Hepatic stellate cell (primary cell): Measurements from ENCODE around the gene SEC61A2.
"Not testable (repeated sequence)": the region's sequence is repeated elsewhere in the genome, so short reads cannot be mapped to it uniquely, and the experiment has no call there.

Experiments
- DNase-seq: peaks from one replicate; pipeline ENCODE4 v3.0.0; 2011; ENCODE audit warnings: low spot score

Gene SEC61A2

DNA sequence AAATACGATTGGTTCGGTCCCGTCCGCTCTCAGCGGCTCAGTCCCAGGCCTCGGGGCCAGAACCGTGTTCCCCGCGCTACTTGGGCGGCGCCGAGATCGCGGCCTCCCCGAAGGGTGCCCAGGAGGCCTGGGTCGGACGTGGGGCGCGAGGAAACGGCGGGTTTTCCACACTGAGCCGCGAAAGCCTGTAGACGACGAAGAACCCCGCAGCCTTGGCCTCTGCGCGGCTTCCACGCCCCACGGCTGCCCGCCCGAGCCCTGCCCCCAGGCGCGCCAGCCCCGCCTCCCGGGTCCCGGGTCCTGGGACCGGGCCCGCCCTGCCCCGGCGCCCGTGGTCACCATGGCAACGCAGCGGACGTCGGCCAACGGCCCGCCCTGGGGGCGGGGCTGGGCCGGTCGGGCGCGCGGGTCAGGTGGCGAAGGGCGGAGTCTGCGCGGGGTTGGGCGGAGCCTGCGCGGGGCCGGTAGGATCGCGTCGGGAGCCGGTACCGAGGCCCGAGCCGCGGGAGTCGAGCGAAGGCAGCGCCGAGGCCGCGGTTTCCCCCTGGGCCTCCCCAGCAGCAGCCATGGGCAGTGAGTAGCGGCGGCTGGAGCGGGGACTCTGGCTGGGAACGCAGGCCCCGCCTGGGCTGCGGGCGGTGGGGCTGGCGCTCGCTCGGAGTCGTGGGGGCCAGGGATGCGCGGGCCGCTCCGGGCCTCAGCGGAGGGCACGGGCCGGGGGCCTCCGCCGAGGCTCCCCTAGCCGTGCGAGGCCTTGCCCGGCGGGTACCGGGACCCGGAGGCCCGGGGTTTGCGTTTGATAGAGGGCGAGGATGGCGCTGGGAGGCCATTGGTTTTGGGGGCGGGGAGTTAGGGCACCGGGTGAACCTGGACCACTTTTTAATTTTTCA, at the start of gene SEC61A2:
Gene SEC61A2 (plus strand): TSS at position 456 of the 890 bp plus-strand sequence. CDS start 111 bp downstream, at position 567.
- peak; percentile 99 for DNase-seq

- no peak for DNase-seq
These were observed 48.0 kb upstream of the SEC61A2 start for GRCh38 chr10:12081470-12081869.

DNA sequence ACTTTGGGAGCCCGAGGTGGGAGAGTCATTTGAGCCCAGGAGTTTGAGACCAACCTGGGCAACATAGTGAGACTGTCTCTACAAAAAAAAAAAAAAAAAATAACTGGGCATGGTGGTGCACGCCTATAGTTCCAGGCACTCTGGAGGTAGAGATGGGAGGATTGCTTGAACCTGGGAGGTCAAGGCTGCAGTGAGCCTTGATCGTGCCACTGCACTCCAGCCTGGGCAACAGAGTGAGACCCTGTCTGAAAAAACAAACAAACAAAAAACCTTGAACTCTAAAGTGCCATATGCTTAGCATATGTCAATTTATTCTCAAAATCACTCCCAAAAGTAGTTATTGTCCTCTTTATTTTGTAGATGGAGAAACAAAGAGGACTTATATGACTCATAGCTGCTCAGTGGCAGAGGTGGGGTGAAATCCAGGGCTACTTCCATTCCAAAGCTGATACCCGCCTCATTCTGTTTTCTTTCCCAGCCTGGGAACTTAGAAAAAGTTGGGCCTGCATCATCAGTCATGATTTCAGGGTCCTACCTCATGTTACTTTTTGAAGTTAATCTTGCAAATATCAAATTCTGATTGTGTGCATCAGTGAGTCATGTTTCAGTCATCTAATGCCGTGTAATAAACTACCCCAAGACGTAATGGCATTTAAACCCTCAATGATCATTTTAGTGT, 47.5 kb upstream of the SEC61A2 start:
- peak; percentile 18 for DNase-seq

DNA sequence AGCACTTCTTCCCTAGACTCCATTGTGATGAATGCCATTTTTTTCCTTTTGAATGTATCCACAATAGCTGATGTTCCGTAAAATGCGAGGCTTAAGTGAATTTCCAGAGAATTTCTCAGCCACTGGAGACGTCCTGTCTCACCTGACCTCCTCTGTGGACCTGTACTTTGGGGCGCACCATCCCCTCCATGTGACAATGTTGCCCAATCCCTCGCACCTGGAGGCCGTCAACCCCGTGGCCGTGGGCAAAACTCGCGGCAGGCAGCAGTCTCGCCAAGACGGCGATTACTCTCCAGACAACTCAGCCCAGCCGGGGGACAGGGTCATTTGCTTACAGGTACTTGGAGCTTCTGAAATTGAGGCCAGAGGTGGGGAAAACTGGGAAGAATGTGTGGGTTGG, 40.6 kb upstream of the SEC61A2 start:
- no peak for DNase-seq

DNA sequence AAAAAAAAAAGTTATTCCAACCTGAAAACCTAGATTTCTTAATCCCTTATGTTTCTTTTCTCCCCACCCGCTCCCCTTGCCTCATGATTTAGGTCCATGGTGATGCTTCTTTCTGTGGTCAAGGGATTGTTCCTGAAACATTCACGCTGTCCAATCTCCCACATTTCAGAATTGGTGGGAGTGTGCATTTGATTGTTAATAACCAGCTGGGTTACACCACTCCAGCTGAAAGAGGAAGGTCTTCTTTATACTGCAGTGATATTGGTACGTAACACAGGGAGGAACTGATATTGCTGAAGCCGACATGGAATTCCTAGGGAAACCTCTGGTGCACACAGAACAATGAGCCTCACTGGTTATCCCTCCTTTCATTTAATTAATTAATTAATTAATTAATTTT, 38.1 kb upstream of the SEC61A2 start:
- DNase-seq: no peak

DNA sequence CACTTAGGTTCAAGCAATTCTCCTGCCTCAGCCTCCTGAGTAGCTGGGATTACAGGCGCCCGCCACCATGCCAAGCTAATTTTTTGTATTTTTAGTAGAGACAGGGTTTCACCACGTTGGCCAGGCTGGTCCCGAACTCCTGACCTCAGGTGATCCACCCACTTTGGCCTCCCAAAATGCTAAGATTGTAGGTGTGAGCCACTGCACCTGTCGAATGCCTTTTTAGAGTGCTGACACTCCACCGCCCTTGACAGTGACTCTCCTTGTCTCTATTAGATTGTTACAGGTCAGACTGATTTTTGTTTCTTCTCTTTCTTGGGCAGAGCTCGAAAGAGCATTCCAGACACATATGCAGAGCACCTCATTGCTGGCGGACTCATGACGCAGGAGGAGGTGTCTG, 32.1 kb upstream of the SEC61A2 start:
- not testable (repeated sequence) for DNase-seq

GRCh38 chr10:12097791-12098190, 31.7 kb upstream of the SEC61A2 start:
- DNase-seq: no peak

DNA sequence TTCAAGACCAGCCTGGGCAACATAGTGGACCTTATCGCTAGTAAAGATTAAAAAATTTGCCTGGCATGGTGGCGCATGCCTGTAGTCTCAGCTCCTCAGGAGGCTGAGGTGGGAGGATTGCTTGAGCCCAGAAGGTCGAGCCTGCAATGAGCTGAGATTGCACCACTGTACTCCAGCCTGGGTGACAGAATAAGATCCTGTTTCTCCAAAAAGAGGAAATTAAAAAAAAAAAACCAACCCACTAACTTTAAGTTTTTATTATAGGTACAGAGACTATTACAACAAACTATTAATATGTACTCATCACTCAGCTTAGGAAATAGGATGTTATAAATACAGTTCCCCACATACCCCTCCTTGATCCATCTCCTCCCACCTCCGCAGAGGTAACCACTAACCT, 30.5 kb upstream of the SEC61A2 start:
- DNase-seq: no peak

DNA sequence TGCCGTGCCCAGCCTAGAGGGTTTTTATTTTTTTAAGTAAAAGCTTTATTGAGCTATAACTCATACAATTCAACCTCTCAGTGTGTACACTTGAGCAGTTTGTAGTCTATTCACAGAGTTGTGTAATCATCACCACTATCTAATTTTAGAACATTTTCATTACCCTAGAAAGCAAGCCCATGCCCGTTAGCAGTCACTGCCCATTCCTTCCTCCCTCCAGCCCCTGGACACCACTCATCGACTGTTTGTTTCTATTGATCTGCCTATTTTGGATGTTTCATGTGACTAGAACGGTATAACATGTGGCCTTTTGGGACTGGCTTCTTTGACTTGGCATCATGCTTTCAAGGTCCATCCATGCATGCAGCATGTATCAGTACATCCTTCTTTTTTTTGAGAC, 25.7 kb upstream of the SEC61A2 start:
- DNase-seq: no peak

GRCh38 chr10:12107781-12108180, 21.7 kb upstream of the SEC61A2 start:
- DNase-seq: no peak

- no peak for DNase-seq
These were observed 20.2 kb upstream of the SEC61A2 start for GRCh38 chr10:12109286-12109685.

DNA sequence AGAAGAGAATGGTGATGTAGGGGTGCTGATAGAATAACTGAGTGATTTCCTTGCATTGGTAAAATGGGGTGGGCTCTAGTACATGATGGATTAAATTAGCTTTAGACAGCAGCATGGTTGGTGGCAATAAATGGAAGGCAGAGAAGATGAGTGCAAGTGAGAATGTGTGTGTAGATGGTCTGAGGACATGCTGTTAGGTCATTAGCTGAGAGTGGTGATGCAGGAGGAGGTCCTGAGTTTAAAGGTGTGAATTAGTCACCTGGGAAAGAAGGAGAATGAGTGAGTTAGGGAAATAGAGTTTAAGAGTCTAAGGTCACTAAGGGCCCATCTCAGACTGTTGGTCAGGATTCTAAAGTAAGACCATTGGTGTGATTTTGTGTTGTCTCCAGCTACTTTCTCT, 17.9 kb upstream of the SEC61A2 start:
- no peak for DNase-seq

DNA sequence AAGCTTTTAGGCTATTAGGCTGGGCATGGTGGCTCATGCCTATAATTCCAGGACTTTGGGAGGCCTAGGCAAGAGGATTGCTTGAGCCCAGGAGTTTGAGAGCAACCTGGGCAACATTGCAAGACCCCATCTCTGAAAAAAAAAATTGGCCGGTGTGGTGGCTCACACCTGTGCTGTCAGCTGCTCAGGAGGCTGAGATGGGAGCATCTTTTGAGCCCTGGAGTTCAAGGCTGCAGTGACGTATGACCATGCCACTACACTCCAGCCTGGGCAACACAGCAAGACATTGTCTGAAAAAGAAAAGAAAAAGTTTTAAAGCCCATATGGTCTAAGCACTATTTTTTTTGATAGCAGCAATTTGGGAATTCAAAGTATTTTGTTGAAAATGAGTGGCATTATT, 15.8 kb upstream of the SEC61A2 start:
- no peak for DNase-seq

DNA sequence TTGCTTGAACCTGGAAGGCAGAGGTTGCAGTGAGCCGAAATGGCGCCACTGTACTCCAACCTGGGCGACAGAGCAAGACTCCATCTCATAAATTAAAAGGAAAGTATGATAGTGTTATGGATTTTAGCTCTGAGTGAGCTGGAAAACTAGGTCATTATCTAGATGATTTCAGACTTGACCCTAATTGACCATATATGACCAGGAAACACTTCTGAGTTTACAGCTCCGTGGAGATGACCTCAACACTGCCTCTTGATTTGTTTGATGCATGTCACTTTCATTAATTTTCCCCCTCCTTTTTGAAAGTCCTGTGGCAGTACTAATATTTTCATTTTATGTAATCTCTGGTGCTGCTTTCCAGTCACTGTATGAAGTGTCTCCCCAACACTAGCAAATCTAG, 7.8 kb upstream of the SEC61A2 start:
- DNase-seq: no peak

DNA sequence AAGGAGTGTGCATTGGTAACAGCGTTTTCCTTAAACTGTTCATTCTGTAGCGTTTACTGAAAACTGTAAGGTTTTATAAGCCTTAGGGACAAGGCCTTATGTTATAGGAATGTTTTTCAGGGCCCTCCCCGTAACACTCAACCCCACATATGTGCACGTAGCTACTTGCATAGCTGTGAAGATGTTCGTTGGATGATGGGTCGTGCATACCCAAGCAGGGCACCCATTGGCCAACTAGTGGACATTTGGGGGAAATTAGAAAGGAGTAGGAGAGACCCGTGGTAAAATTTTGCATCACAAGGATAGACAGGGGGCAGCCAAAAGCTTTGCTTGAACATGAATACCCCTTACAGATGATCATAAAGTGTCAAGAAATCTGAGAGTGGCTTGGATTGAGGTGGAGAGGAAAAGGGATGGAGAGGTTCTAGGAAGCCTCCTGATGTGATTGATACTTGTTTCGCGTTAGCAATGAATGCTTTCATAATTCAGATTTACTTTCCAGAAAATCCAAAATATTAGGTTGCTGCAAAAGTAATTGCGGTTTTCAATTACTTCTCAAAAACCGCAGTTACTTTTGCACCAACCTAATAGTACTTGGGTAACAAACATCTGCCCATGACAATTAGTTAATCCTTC, 878 bp downstream of the SEC61A2 start:
- DNase-seq: peak; percentile 77

DNA sequence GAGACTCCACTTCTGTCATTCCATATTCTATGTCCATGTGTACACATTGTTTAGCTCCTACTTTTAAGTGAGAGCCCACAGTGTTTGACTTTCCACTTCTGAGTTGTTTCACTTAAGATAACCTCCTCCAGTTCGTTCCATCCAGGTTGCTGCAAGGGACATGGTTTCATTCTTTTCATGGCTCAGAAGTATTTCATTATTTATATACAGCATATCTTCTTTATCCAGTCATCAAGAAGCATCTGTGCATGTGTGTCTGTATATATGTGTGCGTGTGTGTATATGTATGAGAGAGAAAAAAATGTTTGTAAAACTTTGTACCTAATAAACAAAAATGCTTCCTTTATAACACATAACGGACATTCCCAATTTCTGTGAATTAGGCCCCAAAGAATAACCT, 6.2 kb downstream of the SEC61A2 start:
- DNase-seq: no peak

GRCh38 chr10:12140038-12140437, 10.6 kb downstream of the SEC61A2 start:
- no peak for DNase-seq

DNA sequence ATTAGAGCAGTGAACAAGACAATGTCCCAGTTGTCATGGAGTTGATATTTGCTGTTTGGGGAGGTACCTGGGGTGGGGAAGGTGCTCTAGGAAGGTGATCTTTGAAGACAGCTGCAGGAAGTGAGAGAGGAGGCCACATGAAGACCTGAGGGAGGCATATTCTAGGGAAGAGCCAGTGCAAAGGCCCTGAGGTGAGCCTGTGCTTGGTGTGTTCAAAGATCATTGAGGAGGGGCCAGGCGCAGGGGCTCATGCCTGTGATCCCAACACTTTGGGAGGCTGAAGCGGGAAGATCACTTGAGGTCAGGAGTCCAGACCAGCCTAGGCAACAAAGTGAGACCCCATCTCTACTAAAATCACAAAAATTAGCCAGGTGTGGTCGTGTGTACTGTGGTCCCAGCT, 15.1 kb downstream of the SEC61A2 start:
- no peak for DNase-seq

DNA sequence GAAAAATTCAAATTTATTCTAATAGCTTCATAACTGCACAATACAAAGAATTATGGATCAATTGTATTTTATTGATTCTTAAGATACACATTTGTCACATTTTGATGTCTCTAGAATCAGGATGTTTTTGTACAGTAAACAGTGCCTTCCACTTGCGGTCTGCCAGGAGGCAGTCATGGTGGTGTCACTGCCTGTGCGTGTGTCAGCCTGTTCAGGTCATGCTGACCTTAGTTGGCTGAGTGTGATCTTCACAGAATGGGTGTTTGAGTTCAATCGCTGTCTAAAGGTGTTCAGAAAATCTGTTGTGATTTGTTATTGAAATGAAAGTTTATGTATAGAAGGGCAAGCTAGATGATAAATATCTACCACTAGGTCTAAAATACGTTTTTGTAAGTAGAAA, 20.7 kb downstream of the SEC61A2 start:
- DNase-seq: no peak

- DNase-seq: no peak
These were observed 25.0 kb downstream of the SEC61A2 start for GRCh38 chr10:12154516-12154915.

DNA sequence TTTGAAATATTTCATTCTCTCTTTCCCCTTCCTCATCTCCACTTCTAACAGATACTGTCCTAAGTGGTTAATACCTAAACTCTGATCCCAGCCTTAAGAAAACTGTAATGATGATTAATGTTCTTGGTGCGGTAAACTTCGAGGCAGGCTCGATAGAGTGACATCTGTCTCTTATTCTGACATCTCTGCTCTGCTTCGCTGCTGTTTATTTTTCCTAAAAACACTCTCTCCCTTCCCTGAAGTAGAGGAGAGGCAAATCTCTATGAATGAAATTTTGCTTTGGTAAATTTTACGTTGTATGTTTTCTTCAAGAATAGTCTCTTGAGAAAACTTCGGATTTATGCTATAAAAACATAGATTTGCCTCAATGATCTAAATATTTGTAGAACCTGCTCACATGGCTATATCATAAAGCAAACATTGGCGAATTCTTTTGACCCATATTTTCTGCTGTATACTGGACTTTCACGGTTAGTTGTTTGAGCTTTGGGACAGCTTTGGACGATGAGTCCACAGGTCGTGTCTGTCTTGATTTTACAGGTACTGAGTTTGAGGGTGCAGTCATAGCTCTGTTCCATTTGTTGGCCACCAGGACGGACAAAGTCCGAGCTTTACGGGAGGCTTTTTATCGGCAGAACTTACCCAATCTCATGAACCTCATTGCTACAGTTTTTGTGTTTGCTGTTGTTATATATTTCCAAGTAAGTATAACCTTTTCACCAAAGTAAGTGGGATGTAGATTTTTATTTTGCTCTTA, 27.1 kb downstream of the SEC61A2 start:
- DNase-seq: no peak

DNA sequence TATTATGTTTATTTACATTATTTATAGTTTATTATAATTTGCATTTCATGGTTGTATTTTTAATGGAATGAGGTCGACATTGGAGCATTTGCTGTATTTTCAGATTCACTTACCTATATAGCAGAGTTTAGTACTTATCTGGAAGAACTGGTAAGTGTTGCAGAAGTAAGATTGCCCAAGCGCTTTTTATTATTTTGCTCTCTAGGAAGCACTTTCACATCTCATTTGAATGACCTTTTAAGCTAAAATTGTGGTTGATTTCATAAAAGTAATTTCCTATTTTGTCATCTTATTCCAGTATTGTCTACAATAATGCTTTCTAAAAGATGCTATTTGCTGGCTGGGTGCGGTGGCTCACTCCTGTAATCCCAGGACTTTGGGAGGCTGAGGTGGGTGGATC, 28.6 kb downstream of the SEC61A2 start:
- no peak for DNase-seq
